ENCODE measurements around the gene NRCAM.

Gene NRCAM

GRCh38 chr7:108457871-108458270 is 1.6 kb upstream of the NRCAM start:
- DNase-seq: no peak

GRCh38 chr7:108456845-108457540 is 757 bp upstream of the NRCAM start:
- peak; percentile 52 for DNase-seq

GRCh38 chr7:108455551-108455997 is 662 bp downstream of the NRCAM start:
- no peak for DNase-seq

- peak; percentile 89 for DNase-seq
Observed at GRCh38 chr7:108454674-108455550, 1.3 kb downstream of the NRCAM start.

- no peak for DNase-seq
Observed at GRCh38 chr7:108454317-108454673, 1.9 kb downstream of the NRCAM start.

- DNase-seq: no peak
Observed at GRCh38 chr7:108453320-108453719, 2.9 kb downstream of the NRCAM start.

GRCh38 chr7:108452707-108453106 is 3.5 kb downstream of the NRCAM start:
- DNase-seq: no peak

- no peak for DNase-seq
Observed at GRCh38 chr7:108451296-108451848, 4.9 kb downstream of the NRCAM start.

GRCh38 chr7:108450160-108450559 is 6.1 kb downstream of the NRCAM start:
- DNase-seq: no peak

- DNase-seq: no peak
Observed at GRCh38 chr7:108449521-108449920, 6.7 kb downstream of the NRCAM start.

GRCh38 chr7:108448584-108449505 is 7.4 kb downstream of the NRCAM start:
- DNase-seq: peak; percentile 78

- DNase-seq: no peak
Observed at GRCh38 chr7:108442039-108442568, 14.1 kb downstream of the NRCAM start.

- DNase-seq: no peak
Observed at GRCh38 chr7:108441392-108441955, 14.8 kb downstream of the NRCAM start.

GRCh38 chr7:108440613-108441012 is 15.6 kb downstream of the NRCAM start:
- DNase-seq: no peak

GRCh38 chr7:108436906-108437305 is 19.3 kb downstream of the NRCAM start:
- no peak for DNase-seq

- DNase-seq: no peak
Observed at GRCh38 chr7:108434010-108434409, 22.2 kb downstream of the NRCAM start.

- no peak for DNase-seq
Observed at GRCh38 chr7:108431099-108431498, 25.1 kb downstream of the NRCAM start.

GRCh38 chr7:108430664-108431063 is 25.6 kb downstream of the NRCAM start:
- DNase-seq: no peak

GRCh38 chr7:108427766-108428165 is 28.5 kb downstream of the NRCAM start:
- no peak for DNase-seq

- DNase-seq: no peak
Observed at GRCh38 chr7:108425714-108426275, 30.4 kb downstream of the NRCAM start.

- no peak for DNase-seq
Observed at GRCh38 chr7:108424013-108424412, 32.2 kb downstream of the NRCAM start.

Measured in retina (tissue), 1 donor.